Keratinocyte (primary cell): ENCODE data around the gene G3BP2.

Source experiments
- EZH2 ChIP-seq: IDR thresholded peaks from one replicate; pipeline ENCODE4 v1.6.1; 2012; ENCODE audit warnings: inconsistent platforms, mild to moderate bottlenecking, low read length, moderate library complexity
- TF ChIP-seq, protein P1 (sequence below), 3 experiments: IDR thresholded peaks in 1 of 3; conservative IDR thresholded peaks in 1 of 3; optimal IDR thresholded peaks in 1 of 3; 2 replicates in 2 of 3; 3 replicates in 1 of 3; pipeline versions ENCODE3 to v1.5.1; 2011; ENCODE audit warnings: low read length in 3 of 3, mild to moderate bottlenecking in 3 of 3, moderate library complexity in 2 of 3, control low read depth in 1 of 3, inconsistent platforms in 1 of 3; ENCODE audit not compliant: insufficient read depth in 2 of 3; ENCODE audit errors: extremely low read depth in 1 of 3

DNA sequence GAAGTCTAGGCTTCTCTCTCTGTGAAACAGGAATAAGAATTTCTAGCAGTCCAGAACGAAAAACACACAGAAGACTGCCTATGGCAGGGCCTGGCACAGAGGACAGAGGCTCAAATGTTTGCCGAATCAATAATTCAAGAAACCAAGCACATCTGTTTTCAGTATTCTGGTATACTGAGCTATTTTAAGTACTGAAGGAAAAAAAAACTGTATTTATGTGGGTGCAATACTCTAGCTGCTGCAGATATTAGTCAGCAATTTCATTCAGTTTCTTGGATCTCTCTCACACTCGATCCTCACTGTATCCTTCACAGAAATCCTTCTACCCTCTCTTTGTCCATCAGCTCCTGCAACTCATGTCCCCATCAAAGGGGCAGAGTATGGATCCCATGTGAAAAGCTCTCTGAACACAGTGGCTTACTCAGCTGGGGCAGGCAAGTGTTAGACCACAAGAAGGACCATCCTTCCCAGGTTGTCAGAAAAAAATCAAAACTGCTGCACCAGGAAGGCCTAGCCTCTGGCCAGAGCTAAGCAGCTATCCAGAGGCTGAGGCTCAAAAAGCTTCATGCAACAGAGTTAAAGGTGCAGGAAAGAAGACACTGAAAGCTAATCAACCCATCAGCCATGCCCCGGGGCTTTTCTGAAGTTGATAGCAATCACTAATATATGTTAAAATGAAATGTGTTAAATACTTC lies 42.0 kb upstream of the G3BP2 start:
- TF ChIP-seq, protein P1, sequence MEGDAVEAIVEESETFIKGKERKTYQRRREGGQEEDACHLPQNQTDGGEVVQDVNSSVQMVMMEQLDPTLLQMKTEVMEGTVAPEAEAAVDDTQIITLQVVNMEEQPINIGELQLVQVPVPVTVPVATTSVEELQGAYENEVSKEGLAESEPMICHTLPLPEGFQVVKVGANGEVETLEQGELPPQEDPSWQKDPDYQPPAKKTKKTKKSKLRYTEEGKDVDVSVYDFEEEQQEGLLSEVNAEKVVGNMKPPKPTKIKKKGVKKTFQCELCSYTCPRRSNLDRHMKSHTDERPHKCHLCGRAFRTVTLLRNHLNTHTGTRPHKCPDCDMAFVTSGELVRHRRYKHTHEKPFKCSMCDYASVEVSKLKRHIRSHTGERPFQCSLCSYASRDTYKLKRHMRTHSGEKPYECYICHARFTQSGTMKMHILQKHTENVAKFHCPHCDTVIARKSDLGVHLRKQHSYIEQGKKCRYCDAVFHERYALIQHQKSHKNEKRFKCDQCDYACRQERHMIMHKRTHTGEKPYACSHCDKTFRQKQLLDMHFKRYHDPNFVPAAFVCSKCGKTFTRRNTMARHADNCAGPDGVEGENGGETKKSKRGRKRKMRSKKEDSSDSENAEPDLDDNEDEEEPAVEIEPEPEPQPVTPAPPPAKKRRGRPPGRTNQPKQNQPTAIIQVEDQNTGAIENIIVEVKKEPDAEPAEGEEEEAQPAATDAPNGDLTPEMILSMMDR (optimal IDR thresholded peaks at IDR 0.05 in 1 of 3, IDR thresholded peaks at IDR 0.05 in 1 of 3, conservative IDR thresholded peaks at IDR 0.05 in 1 of 3; ENCODE audit: extremely low read depth in 1 of 3, insufficient read depth in 2 of 3, low read length in 3 of 3), result no peak
- TF ChIP-seq EZH2, result no peak
